Liver (tissue), 9 donors: Measurements from ENCODE around the gene SRPRB. TPM values are rescaled to one million over a fixed set of nuclear protein-coding genes. Genes with fewer than 3 reads are reported as not detected.

Experiments
- DNase-seq: peaks from one replicate; pipeline ENCODE4 v3.0.0-alpha.2; 2017; ENCODE audit warnings: low spot score
- H3K27ac ChIP-seq, 2 donors: one replicate each; pipeline ENCODE4 v1.7.0; 2013; ENCODE audit warnings: inconsistent platforms in 2 of 2, low read length in 2 of 2, control low read depth in 1 of 2, low read depth in 1 of 2, mild to moderate bottlenecking in 1 of 2
- H3K27me3 ChIP-seq, 4 donors: one replicate each; pipeline versions ENCODE4 v1.6.1 to v1.7.0; 2013; ENCODE audit warnings: low read length in 3 of 4, inconsistent platforms in 1 of 4, mild to moderate bottlenecking in 1 of 4, moderate library complexity in 1 of 4; ENCODE audit not compliant: control insufficient read depth in 4 of 4, insufficient read depth in 4 of 4
- H3K36me3 ChIP-seq, 4 donors: one replicate each; pipeline versions ENCODE4 v1.6.1 to v1.7.0; 2013; ENCODE audit warnings: low read length in 3 of 4, mild to moderate bottlenecking in 3 of 4, low read depth in 1 of 4, moderate library complexity in 1 of 4; ENCODE audit not compliant: control insufficient read depth in 4 of 4, insufficient read depth in 3 of 4
- H3K4me1 ChIP-seq, 4 donors: one replicate each; pipeline versions ENCODE4 v1.6.1 to v1.7.0; 2013; ENCODE audit warnings: low read length in 3 of 4, mild to moderate bottlenecking in 3 of 4, moderate library complexity in 1 of 4; ENCODE audit not compliant: control insufficient read depth in 4 of 4, insufficient read depth in 4 of 4
- H3K4me3 ChIP-seq, 3 donors: one replicate each; pipeline versions ENCODE4 v1.6.1 to v1.7.0; 2013; ENCODE audit warnings: low read length in 3 of 3, control low read depth in 1 of 3, low read depth in 1 of 3, mild to moderate bottlenecking in 1 of 3
- H3K9ac ChIP-seq, 2 donors: one replicate each; pipeline ENCODE4 v1.7.0; 2013; ENCODE audit warnings: low read length in 2 of 2, mild to moderate bottlenecking in 2 of 2, moderate library complexity in 2 of 2, control low read depth in 1 of 2, low read depth in 1 of 2
- H3K9me3 ChIP-seq, 4 donors: one replicate each; pipeline versions ENCODE4 v1.6.1 to v1.7.0; 2013; ENCODE audit warnings: low read length in 3 of 4; ENCODE audit not compliant: control insufficient read depth in 4 of 4
- ATF3 ChIP-seq: IDR thresholded peaks from 2 replicates; pipeline ENCODE4 v1.6.1; 2016; ENCODE audit warnings: antibody characterized with exemption
- CTCF ChIP-seq: fragments of 150-350 bp; IDR thresholded peaks from 2 replicates; pipeline ENCODE4 v1.5.1; 2017; ENCODE audit warnings: improper control_type of control experiment, low read depth, low read length; ENCODE audit not compliant: missing input control
- EGR1 ChIP-seq, 2 donors: IDR thresholded peaks; 2 replicates each; pipeline ENCODE4 v1.6.1; 2016 to 2018; ENCODE audit warnings: antibody characterized with exemption in 2 of 2, low read depth in 2 of 2
- FOXA1 ChIP-seq: IDR thresholded peaks from 2 replicates; pipeline ENCODE4 v1.6.1; 2016; ENCODE audit warnings: antibody characterized with exemption
- GABPA ChIP-seq, 2 donors: IDR thresholded peaks in 1 of 2; conservative IDR thresholded peaks in 1 of 2; 2 replicates each; pipeline ENCODE4 v1.6.1; 2016; ENCODE audit warnings: antibody characterized with exemption in 2 of 2, mild to moderate bottlenecking in 1 of 2, moderate library complexity in 1 of 2
- HNF4A ChIP-seq, 2 donors: conservative IDR thresholded peaks; 2 replicates each; pipeline ENCODE4 v1.6.1; 2016; ENCODE audit warnings: antibody characterized with exemption in 2 of 2, mild to moderate bottlenecking in 2 of 2
- HNF4G ChIP-seq: IDR thresholded peaks from 2 replicates; pipeline ENCODE4 v1.6.1; 2016; ENCODE audit warnings: antibody characterized with exemption
- JUND ChIP-seq, 2 donors: IDR thresholded peaks; 2 replicates each; pipeline ENCODE4 v1.6.1; 2016; ENCODE audit warnings: antibody characterized with exemption in 2 of 2
- MAX ChIP-seq: IDR thresholded peaks from 2 replicates; pipeline ENCODE4 v1.6.1; 2016; ENCODE audit warnings: antibody characterized with exemption
- NR2F2 ChIP-seq: IDR thresholded peaks from 2 replicates; pipeline ENCODE4 v1.6.1; 2016; ENCODE audit warnings: antibody characterized with exemption
- RXRA ChIP-seq, 2 donors: IDR thresholded peaks; 2 replicates each; pipeline ENCODE4 v1.6.1; 2017 to 2018; ENCODE audit warnings: antibody characterized with exemption in 2 of 2, mild to moderate bottlenecking in 1 of 2
- SP1 ChIP-seq: IDR thresholded peaks from 2 replicates; pipeline ENCODE4 v1.6.1; 2018; ENCODE audit warnings: antibody characterized with exemption, mild to moderate bottlenecking
- YY1 ChIP-seq: IDR thresholded peaks from 2 replicates; pipeline ENCODE4 v1.6.1; 2016; ENCODE audit warnings: antibody characterized with exemption, mild to moderate bottlenecking
- WGBS: extraction: QIAGEN DNeasy Blood & Tissue Kit; methylation state at CpG from one replicate; pipeline ENCODE4 v1.1.7; 2013; 5-methylcytosine and 5-hydroxymethylcytosine counted together
- polyA plus RNA-seq, 2 donors: library from polyadenylated mRNA; stranded (reverse) in 1 of 2; unstranded in 1 of 2; fragments of 200-250 nt in 1 of 2; fragments of >200 nt in 1 of 2; fragmentation: Nextera tagmentation in 1 of 2; extraction: Ambion mirVana in 1 of 2; gene quantifications; one replicate each; pipeline versions ENCODE4 v1.2.1 to v1.2.3, GENCODE V29; 2013 to 2015
- total RNA-seq, 2 donors: library from RNA; depleted of rRNA; stranded (reverse); fragments of >200 nt; gene quantifications; one replicate each; pipeline ENCODE4 v1.2.3, GENCODE V29; 2014
- TF ChIP-seq, protein P1 (sequence below): IDR thresholded peaks from 2 replicates; pipeline ENCODE4 v1.6.1; 2016; ENCODE audit warnings: antibody characterized with exemption, mild to moderate bottlenecking
- TF ChIP-seq, protein P2 (sequence below): IDR thresholded peaks from 2 replicates; pipeline ENCODE4 v1.6.1; 2016; ENCODE audit warnings: antibody characterized with exemption
- donor health status: healthy.
- donor health status: healthy.
- donor health status: healthy.
- donor health status: healthy.
- donor health status: healthy.

SRPRB gene
- total and polyA plus RNA-seq, 4 donors = 34.7 to 97.6 (median 76.9) TPM

- no peak overlapping the region for H3K4me3 ChIP-seq
- H3K36me3 ChIP-seq = no peaks in the 10 kb centered on the region
- no peaks in the 10 kb centered on the region for H3K4me1 ChIP-seq
- no peak overlapping the region for H3K27ac ChIP-seq
- H3K27me3 ChIP-seq = no peaks in the 10 kb centered on the region
- WGBS = 94% methylated on average over 22 of the region's 22 CpGs
- DNase-seq = no peak
- TF ChIP-seq CTCF (no peak), MAX (no peak), ATF3 (no peak), SP1 (no peak), HNF4A (conservative IDR thresholded peaks at IDR 0.05) (no peak), HNF4G (no peak), NR2F2 (no peak), FOXA1 (no peak), RXRA (IDR thresholded peaks at IDR 0.05) (no peak), EGR1 (IDR thresholded peaks at IDR 0.05; ENCODE audit: low read depth in 2 of 2) (no peak), JUND (IDR thresholded peaks at IDR 0.05) (no peak), GABPA (IDR thresholded peaks at IDR 0.05 in 1 of 2, conservative IDR thresholded peaks at IDR 0.05 in 1 of 2) (no peak), YY1 (no peak)
- TF ChIP-seq, protein P1, sequence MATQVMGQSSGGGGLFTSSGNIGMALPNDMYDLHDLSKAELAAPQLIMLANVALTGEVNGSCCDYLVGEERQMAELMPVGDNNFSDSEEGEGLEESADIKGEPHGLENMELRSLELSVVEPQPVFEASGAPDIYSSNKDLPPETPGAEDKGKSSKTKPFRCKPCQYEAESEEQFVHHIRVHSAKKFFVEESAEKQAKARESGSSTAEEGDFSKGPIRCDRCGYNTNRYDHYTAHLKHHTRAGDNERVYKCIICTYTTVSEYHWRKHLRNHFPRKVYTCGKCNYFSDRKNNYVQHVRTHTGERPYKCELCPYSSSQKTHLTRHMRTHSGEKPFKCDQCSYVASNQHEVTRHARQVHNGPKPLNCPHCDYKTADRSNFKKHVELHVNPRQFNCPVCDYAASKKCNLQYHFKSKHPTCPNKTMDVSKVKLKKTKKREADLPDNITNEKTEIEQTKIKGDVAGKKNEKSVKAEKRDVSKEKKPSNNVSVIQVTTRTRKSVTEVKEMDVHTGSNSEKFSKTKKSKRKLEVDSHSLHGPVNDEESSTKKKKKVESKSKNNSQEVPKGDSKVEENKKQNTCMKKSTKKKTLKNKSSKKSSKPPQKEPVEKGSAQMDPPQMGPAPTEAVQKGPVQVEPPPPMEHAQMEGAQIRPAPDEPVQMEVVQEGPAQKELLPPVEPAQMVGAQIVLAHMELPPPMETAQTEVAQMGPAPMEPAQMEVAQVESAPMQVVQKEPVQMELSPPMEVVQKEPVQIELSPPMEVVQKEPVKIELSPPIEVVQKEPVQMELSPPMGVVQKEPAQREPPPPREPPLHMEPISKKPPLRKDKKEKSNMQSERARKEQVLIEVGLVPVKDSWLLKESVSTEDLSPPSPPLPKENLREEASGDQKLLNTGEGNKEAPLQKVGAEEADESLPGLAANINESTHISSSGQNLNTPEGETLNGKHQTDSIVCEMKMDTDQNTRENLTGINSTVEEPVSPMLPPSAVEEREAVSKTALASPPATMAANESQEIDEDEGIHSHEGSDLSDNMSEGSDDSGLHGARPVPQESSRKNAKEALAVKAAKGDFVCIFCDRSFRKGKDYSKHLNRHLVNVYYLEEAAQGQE = no peak
- TF ChIP-seq, protein P2, sequence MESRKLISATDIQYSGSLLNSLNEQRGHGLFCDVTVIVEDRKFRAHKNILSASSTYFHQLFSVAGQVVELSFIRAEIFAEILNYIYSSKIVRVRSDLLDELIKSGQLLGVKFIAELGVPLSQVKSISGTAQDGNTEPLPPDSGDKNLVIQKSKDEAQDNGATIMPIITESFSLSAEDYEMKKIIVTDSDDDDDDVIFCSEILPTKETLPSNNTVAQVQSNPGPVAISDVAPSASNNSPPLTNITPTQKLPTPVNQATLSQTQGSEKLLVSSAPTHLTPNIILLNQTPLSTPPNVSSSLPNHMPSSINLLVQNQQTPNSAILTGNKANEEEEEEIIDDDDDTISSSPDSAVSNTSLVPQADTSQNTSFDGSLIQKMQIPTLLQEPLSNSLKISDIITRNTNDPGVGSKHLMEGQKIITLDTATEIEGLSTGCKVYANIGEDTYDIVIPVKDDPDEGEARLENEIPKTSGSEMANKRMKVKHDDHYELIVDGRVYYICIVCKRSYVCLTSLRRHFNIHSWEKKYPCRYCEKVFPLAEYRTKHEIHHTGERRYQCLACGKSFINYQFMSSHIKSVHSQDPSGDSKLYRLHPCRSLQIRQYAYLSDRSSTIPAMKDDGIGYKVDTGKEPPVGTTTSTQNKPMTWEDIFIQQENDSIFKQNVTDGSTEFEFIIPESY = no peak
- no peak overlapping the region for H3K9ac ChIP-seq
- no peaks in the 10 kb centered on the region for H3K9me3 ChIP-seq
These were observed 32.1 kb downstream of the SRPRB start for GRCh38 chr3:133837487-133838295.
